Suprapubic skin (tissue), 4 donors: ENCODE measurements around the gene RAP1A. TPM values are rescaled to one million over a fixed set of nuclear protein-coding genes. Genes with fewer than 3 reads are reported as not detected.

Experiments used
- DNase-seq, 2 donors: peaks; one replicate each; pipeline ENCODE4 v3.0.0-alpha.2; 2019; ENCODE audit warnings: low spot score in 2 of 2
- H3K27ac ChIP-seq: fragments of 200-600 bp; sonication (generic); one replicate; pipeline ENCODE4 v1.5.1; 2019
- H3K27me3 ChIP-seq: fragments of 200-600 bp; sonication (generic); one replicate; pipeline ENCODE4 v1.5.1; 2019
- H3K36me3 ChIP-seq: fragments of 200-600 bp; sonication (generic); one replicate; pipeline ENCODE4 v1.5.1; 2019
- H3K4me1 ChIP-seq: fragments of 200-600 bp; sonication (generic); one replicate; pipeline ENCODE4 v1.5.1; 2019
- H3K4me3 ChIP-seq: fragments of 200-600 bp; sonication (generic); one replicate; pipeline ENCODE4 v1.5.1; 2019; ENCODE audit warnings: mild to moderate bottlenecking
- H3K9me3 ChIP-seq: fragments of 200-600 bp; sonication (generic); one replicate; pipeline ENCODE4 v1.5.1; 2019
- EP300 ChIP-seq: sonication (generic); formaldehyde crosslinking; IDR thresholded peaks from one replicate; pipeline ENCODE4 v1.6.1; 2017; ENCODE audit warnings: antibody characterized with exemption
- POLR2A ChIP-seq, 2 donors: fragments of 450-650 bp; IDR thresholded peaks; one replicate each; pipeline ENCODE4 v1.6.1; 2017; ENCODE audit warnings: antibody characterized with exemption in 2 of 2, mild to moderate bottlenecking in 2 of 2, moderate library complexity in 2 of 2
- POLR2AphosphoS5 ChIP-seq, 3 donors: sonication (generic); formaldehyde crosslinking; IDR thresholded peaks; one replicate each; pipeline ENCODE4 v1.6.1; 2017; ENCODE audit warnings: antibody characterized with exemption in 3 of 3
- WGBS: methylation state at CpG from one replicate; pipeline ENCODE4 v1.1.5; 2018; 5-methylcytosine and 5-hydroxymethylcytosine counted together
- total RNA-seq, 4 donors: library from RNA; depleted of rRNA; stranded (reverse); fragments of >200 nt; gene quantifications; one replicate each; pipeline ENCODE4 v1.1.0, GENCODE V29; 2016
- TF ChIP-seq, protein P1 (sequence below), 2 donors: fragments of 200-600 bp in 1 of 2; fragments of 450-650 bp in 1 of 2; sonication (generic) in 1 of 2; IDR thresholded peaks; one replicate each; pipeline ENCODE4 v1.5.1; 2016 to 2019; ENCODE audit warnings: antibody characterized with exemption in 2 of 2, mild to moderate bottlenecking in 1 of 2, moderate library complexity in 1 of 2

RAP1A gene
- total RNA-seq, 4 donors from 2014 or later = 31.0 to 38.4 (median 35.3) TPM

DNA sequence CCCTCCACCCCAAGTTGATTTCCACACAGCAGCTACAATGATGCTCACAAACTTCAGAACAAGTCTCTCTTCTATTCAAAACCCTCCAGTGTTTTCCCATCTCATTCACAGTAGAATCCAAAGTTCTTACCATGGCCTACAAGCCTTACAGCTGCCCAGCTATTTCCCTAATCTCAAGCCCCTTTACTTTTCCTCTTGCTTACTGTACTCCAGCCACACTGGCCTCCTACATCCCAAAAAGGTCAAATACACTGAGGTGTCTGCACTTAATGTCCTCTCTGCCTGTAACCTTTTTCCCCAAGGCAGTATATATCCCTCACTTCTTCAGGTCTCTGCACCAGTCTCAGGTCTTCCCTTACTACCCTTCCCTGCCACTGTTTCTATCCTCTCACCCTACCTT, 2.6 kb downstream of the RAP1A start:
- Histone ChIP-seq H3K27ac (peak overlapping the region; percentile 10), H3K4me1 (peaks cover 68% of the 10 kb centered on the region), H3K4me3 (no peak overlapping the region)

DNA sequence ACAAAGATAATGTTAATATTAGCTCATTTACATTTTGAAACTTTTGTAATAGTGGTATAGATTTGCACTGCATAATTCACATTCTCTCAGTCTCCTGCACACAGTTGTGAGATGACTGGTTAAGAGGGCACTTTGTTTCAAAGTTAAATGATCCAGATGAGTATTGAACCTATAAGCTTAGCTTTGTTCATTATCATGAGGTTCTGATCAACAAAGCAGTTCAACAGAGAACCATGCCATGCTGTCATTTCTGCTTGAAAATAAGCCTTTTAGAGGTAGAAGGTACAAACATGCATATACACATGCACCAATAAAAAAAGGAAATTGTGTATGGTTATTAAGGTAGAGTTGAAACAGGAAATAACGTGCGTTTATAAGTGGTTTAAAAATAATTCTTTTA, 4.8 kb downstream of the RAP1A start:
- Histone ChIP-seq H3K4me3 (no peak overlapping the region), H3K36me3 (no peaks in the 10 kb centered on the region), H3K9me3 (no peaks in the 10 kb centered on the region), H3K4me1 (peaks cover 75% of the 10 kb centered on the region), H3K27me3 (no peaks in the 10 kb centered on the region), H3K27ac (no peak overlapping the region)
- 66% methylated on average over 2 of the region's 2 CpGs for WGBS
- no peak for DNase-seq
- TF ChIP-seq, protein P1, sequence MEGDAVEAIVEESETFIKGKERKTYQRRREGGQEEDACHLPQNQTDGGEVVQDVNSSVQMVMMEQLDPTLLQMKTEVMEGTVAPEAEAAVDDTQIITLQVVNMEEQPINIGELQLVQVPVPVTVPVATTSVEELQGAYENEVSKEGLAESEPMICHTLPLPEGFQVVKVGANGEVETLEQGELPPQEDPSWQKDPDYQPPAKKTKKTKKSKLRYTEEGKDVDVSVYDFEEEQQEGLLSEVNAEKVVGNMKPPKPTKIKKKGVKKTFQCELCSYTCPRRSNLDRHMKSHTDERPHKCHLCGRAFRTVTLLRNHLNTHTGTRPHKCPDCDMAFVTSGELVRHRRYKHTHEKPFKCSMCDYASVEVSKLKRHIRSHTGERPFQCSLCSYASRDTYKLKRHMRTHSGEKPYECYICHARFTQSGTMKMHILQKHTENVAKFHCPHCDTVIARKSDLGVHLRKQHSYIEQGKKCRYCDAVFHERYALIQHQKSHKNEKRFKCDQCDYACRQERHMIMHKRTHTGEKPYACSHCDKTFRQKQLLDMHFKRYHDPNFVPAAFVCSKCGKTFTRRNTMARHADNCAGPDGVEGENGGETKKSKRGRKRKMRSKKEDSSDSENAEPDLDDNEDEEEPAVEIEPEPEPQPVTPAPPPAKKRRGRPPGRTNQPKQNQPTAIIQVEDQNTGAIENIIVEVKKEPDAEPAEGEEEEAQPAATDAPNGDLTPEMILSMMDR (IDR thresholded peaks at IDR 0.05) = no peak
- TF ChIP-seq POLR2AphosphoS5 (IDR thresholded peaks at IDR 0.05) = no peak
- TF ChIP-seq EP300 = no peak
- no peak for TF ChIP-seq POLR2A (IDR thresholded peaks at IDR 0.05)

More for the DNA sequence above, 2.6 kb downstream of the RAP1A start:
- H3K36me3 ChIP-seq = no peaks in the 10 kb centered on the region
- H3K27me3 ChIP-seq = no peaks in the 10 kb centered on the region
- no peak for DNase-seq
- H3K9me3 ChIP-seq = no peaks in the 10 kb centered on the region
- TF ChIP-seq EP300 (no peak), POLR2AphosphoS5 (IDR thresholded peaks at IDR 0.05) (no peak), POLR2A (IDR thresholded peaks at IDR 0.05) (no peak)
- TF ChIP-seq, protein P1 (IDR thresholded peaks at IDR 0.05) = no peak

DNA sequence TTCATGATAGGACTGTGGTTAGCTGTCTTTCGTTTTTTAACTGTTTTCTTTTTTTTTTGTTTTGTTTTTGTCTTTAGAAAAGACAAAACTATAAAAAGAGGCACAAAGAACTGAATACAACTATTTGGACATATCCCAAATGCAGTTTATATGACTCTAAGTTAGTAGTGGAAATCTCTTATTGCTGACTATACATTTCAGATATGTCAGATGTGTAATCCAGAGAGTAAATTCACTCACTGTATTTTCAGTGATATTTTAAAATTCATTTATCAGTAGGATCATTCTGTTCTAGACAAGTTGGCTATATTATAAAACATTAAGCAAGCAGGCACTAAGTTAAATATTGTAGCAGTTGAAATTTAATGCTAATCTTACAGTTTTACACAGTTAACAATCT, 5.7 kb downstream of the RAP1A start:
- 30% methylated on average over 1 of the region's 1 CpG for WGBS
- no peak for DNase-seq
- H3K4me3 ChIP-seq = no peak overlapping the region
- no peaks in the 10 kb centered on the region for H3K27me3 ChIP-seq
- no peaks in the 10 kb centered on the region for H3K9me3 ChIP-seq
- no peak for TF ChIP-seq POLR2AphosphoS5 (IDR thresholded peaks at IDR 0.05)
- TF ChIP-seq, protein P1 (IDR thresholded peaks at IDR 0.05) = no peak
- no peak for TF ChIP-seq EP300
- no peak for TF ChIP-seq POLR2A (IDR thresholded peaks at IDR 0.05)
- no peak overlapping the region for H3K27ac ChIP-seq
- peaks cover 75% of the 10 kb centered on the region for H3K4me1 ChIP-seq
- H3K36me3 ChIP-seq = no peaks in the 10 kb centered on the region

DNA sequence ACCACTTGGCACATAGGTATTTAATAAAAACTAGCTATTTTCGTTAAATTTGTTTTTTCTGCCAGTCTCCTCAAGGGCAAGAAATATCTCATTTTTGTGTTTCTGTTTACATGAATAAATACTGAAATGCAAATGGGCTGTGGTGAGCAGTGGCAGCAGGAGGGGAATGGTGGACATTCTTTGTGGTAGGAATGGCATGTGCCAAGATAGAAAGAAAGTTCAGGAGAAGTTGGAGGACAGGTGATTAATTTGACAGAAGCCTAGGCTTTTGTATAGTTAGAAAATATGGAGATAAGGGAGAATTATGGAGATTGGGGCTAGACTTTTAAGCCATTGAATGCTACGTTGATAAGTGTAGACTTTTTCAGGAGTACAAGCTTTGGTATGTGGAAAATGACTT, 8.6 kb downstream of the RAP1A start:
- no peak overlapping the region for H3K27ac ChIP-seq
- TF ChIP-seq, protein P1 (IDR thresholded peaks at IDR 0.05) = no peak
- no peak for TF ChIP-seq POLR2A (IDR thresholded peaks at IDR 0.05)
- TF ChIP-seq EP300 = no peak
- TF ChIP-seq POLR2AphosphoS5 (IDR thresholded peaks at IDR 0.05) = no peak
- H3K36me3 ChIP-seq = no peaks in the 10 kb centered on the region
- peaks cover 47% of the 10 kb centered on the region for H3K4me1 ChIP-seq
- WGBS = 85% methylated on average over 1 of the region's 2 CpGs
- H3K27me3 ChIP-seq = no peaks in the 10 kb centered on the region
- no peak overlapping the region for H3K4me3 ChIP-seq
- no peak for DNase-seq
- H3K9me3 ChIP-seq = no peaks in the 10 kb centered on the region

DNA sequence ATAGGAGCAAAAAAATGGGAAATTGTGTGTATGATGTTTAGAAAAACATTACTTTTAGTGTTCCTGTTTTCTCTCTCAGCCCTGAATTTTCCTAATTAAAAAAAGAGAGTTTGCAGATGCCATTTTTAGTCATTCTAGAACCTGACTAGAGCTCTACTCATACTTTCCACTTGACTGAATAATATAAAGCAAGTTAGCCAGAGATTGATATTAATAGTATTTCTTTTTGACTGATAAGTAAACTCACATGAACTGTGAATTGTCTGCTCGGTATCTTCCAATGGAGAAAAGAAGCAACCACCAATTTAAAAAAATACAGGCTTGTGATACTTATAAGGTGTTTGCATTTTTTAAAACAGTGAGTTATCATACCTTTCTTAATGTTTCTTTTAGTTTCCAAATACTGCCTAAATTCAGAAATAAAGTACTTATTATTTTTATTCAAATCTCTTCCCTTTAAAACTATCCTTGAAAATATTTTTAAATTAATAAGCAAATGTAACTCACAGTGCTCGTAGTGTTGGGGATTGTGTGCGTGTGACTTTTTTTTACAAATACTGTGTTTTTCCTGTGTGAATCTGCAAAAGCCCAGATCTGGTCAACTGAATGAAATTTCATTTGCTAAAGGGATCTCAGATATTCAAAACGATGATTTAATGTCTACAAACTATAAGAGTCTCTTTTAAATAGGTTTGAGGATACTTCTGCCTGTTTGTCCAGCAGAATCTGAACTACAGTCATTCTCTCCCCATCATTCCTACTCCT, 9.8 kb downstream of the RAP1A start:
- TF ChIP-seq POLR2AphosphoS5 (IDR thresholded peaks at IDR 0.05) = no peak
- no peak for TF ChIP-seq EP300
- TF ChIP-seq, protein P1 (IDR thresholded peaks at IDR 0.05) = no peak
- no peak for TF ChIP-seq POLR2A (IDR thresholded peaks at IDR 0.05)
- Histone ChIP-seq H3K36me3 (no peaks in the 10 kb centered on the region), H3K27ac (no peak overlapping the region), H3K9me3 (no peaks in the 10 kb centered on the region), H3K4me3 (no peak overlapping the region), H3K27me3 (no peaks in the 10 kb centered on the region), H3K4me1 (peaks cover 36% of the 10 kb centered on the region)
- no peak for DNase-seq
- WGBS = 80% methylated on average over 4 of the region's 4 CpGs
